Stomach (tissue), 4 donors: ENCODE measurements around the gene CDC42BPB.

Source experiments
- CTCF ChIP-seq, 7 experiments: fragments of 450-650 bp in 4 of 7; fragments of 200-600 bp in 3 of 7; sonication (generic) in 3 of 7; IDR thresholded peaks; one replicate each; pipeline ENCODE4 v1.5.1; 2016 to 2019; ENCODE audit warnings: antibody characterized with exemption in 7 of 7, control low read depth in 2 of 7, mild to moderate bottlenecking in 1 of 7
- EP300 ChIP-seq: sonication (generic); formaldehyde crosslinking; IDR thresholded peaks from one replicate; pipeline ENCODE4 v1.6.1; 2017; ENCODE audit warnings: antibody characterized with exemption
- POLR2A ChIP-seq, 4 donors: fragments of 450-650 bp; IDR thresholded peaks; one replicate each; pipeline ENCODE4 v1.6.1; 2016; ENCODE audit warnings: antibody characterized with exemption in 4 of 4, control low read depth in 2 of 4, mild to moderate bottlenecking in 1 of 4, moderate library complexity in 1 of 4

GRCh38 chr14:103070263-103070885 lies 13.0 kb upstream of the CDC42BPB start:
- TF ChIP-seq POLR2A (IDR thresholded peaks at IDR 0.05), result no peak
- TF ChIP-seq CTCF (IDR thresholded peaks at IDR 0.05), result no peak
- TF ChIP-seq EP300, result no peak
